ENCODE data around the gene HAPLN1.

The HAPLN1 gene

GRCh38 chr5:83718195-83718825 lies 2.3 kb downstream of the HAPLN1 start:
- Histone ChIP-seq H3K36me3 (ENCODE audit: control insufficient read depth in 2 of 2, insufficient read depth in 2 of 2, low read length in 2 of 2) (no peaks in the 10 kb centered on the region), H3K27me3 (ENCODE audit: control insufficient read depth in 1 of 2, insufficient read depth in 2 of 2, low read length in 2 of 2) (peaks cover 8 to 40% of the 10 kb centered on the region in 2 donors), H3K4me1 (ENCODE audit: control insufficient read depth, insufficient read depth, low read length) (no peaks in the 10 kb centered on the region), H3K27ac (ENCODE audit: low read length) (no peak overlapping the region), H3K4me3 (ENCODE audit: low read length in 2 of 2) (no peak overlapping the region), H3K9me3 (ENCODE audit: control insufficient read depth in 2 of 2, low read length in 2 of 2) (no peaks in the 10 kb centered on the region), H3K9ac (ENCODE audit: low read length in 2 of 2) (no peak overlapping the region)

- Histone ChIP-seq H3K9ac (ENCODE audit: low read length in 2 of 2) (no peak overlapping the region), H3K4me3 (ENCODE audit: low read length in 2 of 2) (no peak overlapping the region), H3K9me3 (ENCODE audit: control insufficient read depth in 2 of 2, low read length in 2 of 2) (no peaks in the 10 kb centered on the region), H3K27ac (ENCODE audit: low read length) (no peak overlapping the region), H3K4me1 (ENCODE audit: control insufficient read depth, insufficient read depth, low read length) (no peaks in the 10 kb centered on the region), H3K36me3 (ENCODE audit: control insufficient read depth in 2 of 2, insufficient read depth in 2 of 2, low read length in 2 of 2) (no peaks in the 10 kb centered on the region), H3K27me3 (ENCODE audit: control insufficient read depth in 1 of 2, insufficient read depth in 2 of 2, low read length in 2 of 2) (peaks cover 0 to 13% of the 10 kb centered on the region in 2 donors)
These were observed 5.2 kb downstream of the HAPLN1 start for GRCh38 chr5:83715236-83716065.

DNA sequence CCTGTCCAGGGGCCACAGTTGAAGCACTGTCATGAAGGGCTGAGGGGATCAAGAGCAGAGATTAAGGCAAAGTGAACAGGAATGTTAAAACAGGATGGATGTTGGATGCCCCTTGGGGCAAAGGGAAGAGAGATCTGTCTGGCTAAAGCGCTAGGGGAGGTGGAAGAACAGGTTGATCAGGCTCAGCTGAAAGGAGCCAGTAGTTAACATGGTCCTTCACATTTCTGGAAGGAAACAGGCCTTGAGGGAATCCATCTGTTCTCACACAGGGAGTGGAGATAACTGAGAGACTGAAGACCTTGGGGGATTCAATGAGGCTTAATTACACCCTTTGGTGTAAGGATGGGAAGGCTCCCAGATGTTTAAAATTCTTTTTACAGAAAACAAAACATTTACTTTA lies 5.8 kb downstream of the HAPLN1 start:
- Histone ChIP-seq H3K27me3 (ENCODE audit: control insufficient read depth in 1 of 2, insufficient read depth in 2 of 2, low read length in 2 of 2) (peaks cover 0 to 8% of the 10 kb centered on the region in 2 donors), H3K4me1 (ENCODE audit: control insufficient read depth, insufficient read depth, low read length) (no peaks in the 10 kb centered on the region), H3K4me3 (ENCODE audit: low read length in 2 of 2) (no peak overlapping the region), H3K27ac (ENCODE audit: low read length) (no peak overlapping the region), H3K9ac (ENCODE audit: low read length in 2 of 2) (no peak overlapping the region), H3K36me3 (ENCODE audit: control insufficient read depth in 2 of 2, insufficient read depth in 2 of 2, low read length in 2 of 2) (no peaks in the 10 kb centered on the region), H3K9me3 (ENCODE audit: control insufficient read depth in 2 of 2, low read length in 2 of 2) (no peaks in the 10 kb centered on the region)

DNA sequence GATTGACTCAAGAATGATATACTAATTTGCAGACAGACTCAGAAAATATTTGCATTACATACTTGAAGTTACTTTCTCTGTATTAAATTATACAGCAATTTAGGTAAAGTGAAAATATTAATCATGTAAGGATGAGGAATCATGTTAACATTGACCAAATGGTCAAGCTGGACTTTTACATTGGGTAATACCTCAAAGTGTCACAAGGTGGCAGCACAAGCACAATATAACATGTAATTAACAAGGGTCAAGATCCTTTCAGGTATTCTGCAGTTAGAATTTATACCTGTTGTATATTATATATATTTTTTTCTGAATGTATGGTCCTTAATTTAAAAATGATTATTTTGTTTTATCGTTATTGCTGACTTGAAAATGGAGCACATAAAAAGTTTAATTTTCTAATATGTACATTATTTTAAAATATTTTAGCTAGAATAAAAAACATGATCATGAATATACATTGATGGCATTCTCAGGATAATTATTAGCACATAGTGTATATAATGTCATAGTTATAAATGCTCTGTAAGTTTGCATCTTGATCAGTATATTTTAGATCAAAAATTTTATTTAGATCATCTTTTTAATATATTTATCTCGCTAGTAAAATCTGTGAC lies 8.6 kb downstream of the HAPLN1 start:
- Histone ChIP-seq H3K9ac (ENCODE audit: low read length in 2 of 2) (no peak overlapping the region), H3K4me3 (ENCODE audit: low read length in 2 of 2) (no peak overlapping the region), H3K27ac (ENCODE audit: low read length) (no peak overlapping the region), H3K27me3 (ENCODE audit: control insufficient read depth in 1 of 2, insufficient read depth in 2 of 2, low read length in 2 of 2) (no peaks in the 10 kb centered on the region), H3K4me1 (ENCODE audit: control insufficient read depth, insufficient read depth, low read length) (no peaks in the 10 kb centered on the region), H3K9me3 (ENCODE audit: control insufficient read depth in 2 of 2, low read length in 2 of 2) (no peaks in the 10 kb centered on the region), H3K36me3 (ENCODE audit: control insufficient read depth in 2 of 2, insufficient read depth in 2 of 2, low read length in 2 of 2) (no peaks in the 10 kb centered on the region)

GRCh38 chr5:83709973-83710372 lies 10.7 kb downstream of the HAPLN1 start:
- H3K4me1 ChIP-seq (ENCODE audit: control insufficient read depth, insufficient read depth, low read length), result no peaks in the 10 kb centered on the region
- no peaks in the 10 kb centered on the region for H3K27me3 ChIP-seq (ENCODE audit: control insufficient read depth in 1 of 2, insufficient read depth in 2 of 2, low read length in 2 of 2)
- no peak overlapping the region for H3K9ac ChIP-seq (ENCODE audit: low read length in 2 of 2)
- H3K4me3 ChIP-seq (ENCODE audit: low read length in 2 of 2), result no peak overlapping the region
- H3K9me3 ChIP-seq (ENCODE audit: control insufficient read depth in 2 of 2, low read length in 2 of 2), result peaks cover 0 to 4% of the 10 kb centered on the region in 2 donors
- no peak overlapping the region for H3K27ac ChIP-seq (ENCODE audit: low read length)
- H3K36me3 ChIP-seq (ENCODE audit: control insufficient read depth in 2 of 2, insufficient read depth in 2 of 2, low read length in 2 of 2), result no peaks in the 10 kb centered on the region

DNA sequence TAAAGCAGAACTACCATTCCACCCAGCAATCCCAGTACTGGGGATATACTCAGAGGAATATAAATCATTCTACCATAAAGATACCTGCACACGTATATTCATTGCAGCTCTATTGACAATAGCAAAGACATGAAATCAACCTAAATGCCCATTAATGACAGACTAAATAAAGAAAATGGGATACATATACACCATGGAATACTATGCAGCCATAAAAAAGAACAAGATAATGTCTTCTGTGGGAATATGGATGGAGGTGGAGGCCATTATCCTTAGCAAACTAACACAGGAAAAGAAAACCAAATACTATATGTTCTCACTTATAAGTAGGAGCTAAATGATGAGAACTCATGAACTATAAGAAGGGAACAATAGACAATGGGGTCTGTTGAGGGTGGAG lies 12.5 kb downstream of the HAPLN1 start:
- Histone ChIP-seq H3K36me3 (ENCODE audit: control insufficient read depth in 2 of 2, insufficient read depth in 2 of 2, low read length in 2 of 2) (no peaks in the 10 kb centered on the region), H3K9me3 (ENCODE audit: control insufficient read depth in 2 of 2, low read length in 2 of 2) (peaks cover 0 to 6% of the 10 kb centered on the region in 2 donors)

GRCh38 chr5:83703059-83703458 lies 17.6 kb downstream of the HAPLN1 start:
- peaks cover 0 to 4% of the 10 kb centered on the region in 2 donors for H3K27me3 ChIP-seq (ENCODE audit: control insufficient read depth in 1 of 2, insufficient read depth in 2 of 2, low read length in 2 of 2)
- H3K36me3 ChIP-seq (ENCODE audit: control insufficient read depth in 2 of 2, insufficient read depth in 2 of 2, low read length in 2 of 2), result no peaks in the 10 kb centered on the region
- H3K4me1 ChIP-seq (ENCODE audit: control insufficient read depth, insufficient read depth, low read length), result no peaks in the 10 kb centered on the region
- H3K9ac ChIP-seq (ENCODE audit: low read length in 2 of 2), result no peak overlapping the region
- no peak overlapping the region for H3K27ac ChIP-seq (ENCODE audit: low read length)
- H3K9me3 ChIP-seq (ENCODE audit: control insufficient read depth in 2 of 2, low read length in 2 of 2), result peaks cover 0 to 6% of the 10 kb centered on the region in 2 donors
- no peak overlapping the region for H3K4me3 ChIP-seq (ENCODE audit: low read length in 2 of 2)

More for the DNA sequence above, 12.5 kb downstream of the HAPLN1 start:
- H3K4me3 ChIP-seq (ENCODE audit: low read length in 2 of 2), result no peak overlapping the region
- peaks cover 0 to 4% of the 10 kb centered on the region in 2 donors for H3K27me3 ChIP-seq (ENCODE audit: control insufficient read depth in 1 of 2, insufficient read depth in 2 of 2, low read length in 2 of 2)
- no peaks in the 10 kb centered on the region for H3K4me1 ChIP-seq (ENCODE audit: control insufficient read depth, insufficient read depth, low read length)
- H3K9ac ChIP-seq (ENCODE audit: low read length in 2 of 2), result no peak overlapping the region
- no peak overlapping the region for H3K27ac ChIP-seq (ENCODE audit: low read length)

DNA sequence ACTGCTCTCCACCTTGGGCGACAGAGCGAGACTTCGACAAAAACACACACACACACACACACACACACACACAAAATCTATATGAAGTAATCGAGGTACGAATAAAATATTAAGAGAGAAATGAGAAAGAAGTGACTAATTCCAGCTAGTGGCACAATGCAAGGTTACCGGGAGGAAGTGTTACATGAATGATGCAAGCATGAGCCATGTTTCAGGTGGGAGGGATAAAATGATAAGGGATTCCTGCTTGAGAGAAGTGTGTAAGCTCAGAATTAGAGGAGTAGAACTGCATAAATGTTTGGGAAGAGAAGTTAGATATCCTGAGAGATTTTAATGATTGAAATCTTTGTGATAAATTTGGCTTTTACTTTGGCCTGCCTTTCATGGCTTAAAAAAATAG lies 18.8 kb downstream of the HAPLN1 start:
- Histone ChIP-seq H3K27me3 (ENCODE audit: control insufficient read depth in 1 of 2, insufficient read depth in 2 of 2, low read length in 2 of 2) (peaks cover 0 to 4% of the 10 kb centered on the region in 2 donors), H3K4me1 (ENCODE audit: control insufficient read depth, insufficient read depth, low read length) (no peaks in the 10 kb centered on the region), H3K4me3 (ENCODE audit: low read length in 2 of 2) (no peak overlapping the region), H3K36me3 (ENCODE audit: control insufficient read depth in 2 of 2, insufficient read depth in 2 of 2, low read length in 2 of 2) (no peaks in the 10 kb centered on the region), H3K9ac (ENCODE audit: low read length in 2 of 2) (no peak overlapping the region), H3K27ac (ENCODE audit: low read length) (no peak overlapping the region), H3K9me3 (ENCODE audit: control insufficient read depth in 2 of 2, low read length in 2 of 2) (peaks cover 0 to 6% of the 10 kb centered on the region in 2 donors)

GRCh38 chr5:83689881-83690280 lies 30.8 kb downstream of the HAPLN1 start:
- Histone ChIP-seq H3K4me3 (ENCODE audit: low read length in 2 of 2) (no peak overlapping the region), H3K27me3 (ENCODE audit: control insufficient read depth in 1 of 2, insufficient read depth in 2 of 2, low read length in 2 of 2) (no peaks in the 10 kb centered on the region), H3K27ac (ENCODE audit: low read length) (no peak overlapping the region), H3K36me3 (ENCODE audit: control insufficient read depth in 2 of 2, insufficient read depth in 2 of 2, low read length in 2 of 2) (no peaks in the 10 kb centered on the region), H3K4me1 (ENCODE audit: control insufficient read depth, insufficient read depth, low read length) (no peaks in the 10 kb centered on the region), H3K9me3 (ENCODE audit: control insufficient read depth in 2 of 2, low read length in 2 of 2) (no peaks in the 10 kb centered on the region), H3K9ac (ENCODE audit: low read length in 2 of 2) (no peak overlapping the region)

DNA sequence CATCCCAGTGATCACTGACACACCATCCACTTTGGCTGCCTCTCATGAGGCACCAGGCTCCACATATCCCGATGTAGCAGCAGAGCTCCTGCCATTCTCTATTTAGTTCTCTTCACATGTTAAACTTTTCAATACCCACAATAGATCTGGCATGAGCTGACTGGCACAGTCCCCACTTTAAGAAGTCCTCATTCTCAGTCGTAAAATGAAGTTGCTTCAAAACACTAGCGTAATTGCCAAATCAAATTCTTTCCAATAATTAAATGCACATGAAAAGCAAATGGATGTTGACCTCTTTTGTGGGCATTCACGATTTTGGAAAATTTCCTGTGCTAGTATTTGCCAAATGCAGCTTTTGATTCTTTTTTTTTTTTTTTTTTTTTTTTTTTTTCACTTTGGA lies 32.4 kb downstream of the HAPLN1 start:
- Histone ChIP-seq H3K36me3 (ENCODE audit: control insufficient read depth in 2 of 2, insufficient read depth in 2 of 2, low read length in 2 of 2) (no peaks in the 10 kb centered on the region), H3K4me1 (ENCODE audit: control insufficient read depth, insufficient read depth, low read length) (no peaks in the 10 kb centered on the region), H3K9ac (ENCODE audit: low read length in 2 of 2) (no peak overlapping the region), H3K27ac (ENCODE audit: low read length) (no peak overlapping the region), H3K9me3 (ENCODE audit: control insufficient read depth in 2 of 2, low read length in 2 of 2) (no peaks in the 10 kb centered on the region), H3K4me3 (ENCODE audit: low read length in 2 of 2) (no peak overlapping the region), H3K27me3 (ENCODE audit: control insufficient read depth in 1 of 2, insufficient read depth in 2 of 2, low read length in 2 of 2) (no peaks in the 10 kb centered on the region)
